Ishikawa (cell line): ENCODE data around the gene ATP8A2.

Experiments
- CEBPB ChIP-seq: IDR thresholded peaks from 2 replicates; pipeline ENCODE4 v1.6.1; 2012
- CREB1 ChIP-seq: IDR thresholded peaks from 2 replicates; pipeline ENCODE4 v1.6.1; 2012; ENCODE audit warnings: low read depth
- EP300 ChIP-seq: IDR thresholded peaks from 2 replicates; pipeline ENCODE4 v1.6.1; 2012; ENCODE audit warnings: borderline replicate concordance
- RAD21 ChIP-seq: IDR thresholded peaks from 2 replicates; pipeline ENCODE4 v1.6.1; 2012; ENCODE audit warnings: low read depth
- TCF12 ChIP-seq: IDR thresholded peaks from 2 replicates; pipeline ENCODE4 v1.6.1; 2012; ENCODE audit warnings: low read depth
- TEAD4 ChIP-seq: IDR thresholded peaks from 2 replicates; pipeline ENCODE4 v1.6.1; 2012
- YY1 ChIP-seq: IDR thresholded peaks from 2 replicates; pipeline ENCODE4 v1.6.1; 2012; ENCODE audit warnings: low read depth
- ZBTB7A ChIP-seq: IDR thresholded peaks from 2 replicates; pipeline ENCODE4 v1.6.1; 2012; ENCODE audit warnings: low read depth
- TF ChIP-seq, protein P1 (sequence below): IDR thresholded peaks from 2 replicates; pipeline ENCODE4 v1.6.1; 2012

GRCh38 chr13:25501231-25501630 is 129.5 kb downstream of the ATP8A2 start:
- TF ChIP-seq TCF12 (no peak), CEBPB (no peak), EP300 (no peak), YY1 (no peak), RAD21 (no peak), ZBTB7A (no peak), CREB1 (no peak), TEAD4 (no peak)
- TF ChIP-seq, protein P1, sequence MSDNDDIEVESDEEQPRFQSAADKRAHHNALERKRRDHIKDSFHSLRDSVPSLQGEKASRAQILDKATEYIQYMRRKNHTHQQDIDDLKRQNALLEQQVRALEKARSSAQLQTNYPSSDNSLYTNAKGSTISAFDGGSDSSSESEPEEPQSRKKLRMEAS, result no peak
